ENCODE measurements around the gene ZBTB16.

Gene ZBTB16

DNA sequence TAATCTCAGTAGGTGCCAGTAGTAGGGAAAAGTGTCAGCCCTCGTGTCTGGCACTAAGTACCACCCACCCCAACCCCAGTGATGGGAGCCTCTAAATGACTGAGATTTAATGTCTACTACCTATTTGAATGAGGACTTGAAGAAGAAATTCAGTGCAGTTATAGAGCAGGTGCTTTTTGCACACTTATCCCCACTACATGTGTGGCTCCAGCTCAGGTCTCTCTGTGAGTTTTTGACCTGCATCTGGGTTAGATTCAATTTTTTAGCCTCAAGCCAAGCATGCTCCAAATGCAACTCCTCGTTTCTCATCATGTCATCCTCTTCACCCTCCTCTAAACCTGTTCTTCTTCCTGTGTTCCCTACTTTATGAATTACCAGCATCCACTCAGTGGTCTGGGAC, 211.8 kb downstream of the ZBTB16 start:
- DNase-seq, result no peak

- no peak for DNase-seq
Observed at GRCh38 chr11:114272311-114272710, 212.8 kb downstream of the ZBTB16 start.

- no peak for DNase-seq
Observed at GRCh38 chr11:114273071-114273470, 213.6 kb downstream of the ZBTB16 start.

- DNase-seq, result no peak
Observed at GRCh38 chr11:114273890-114274635, 214.6 kb downstream of the ZBTB16 start.

DNA sequence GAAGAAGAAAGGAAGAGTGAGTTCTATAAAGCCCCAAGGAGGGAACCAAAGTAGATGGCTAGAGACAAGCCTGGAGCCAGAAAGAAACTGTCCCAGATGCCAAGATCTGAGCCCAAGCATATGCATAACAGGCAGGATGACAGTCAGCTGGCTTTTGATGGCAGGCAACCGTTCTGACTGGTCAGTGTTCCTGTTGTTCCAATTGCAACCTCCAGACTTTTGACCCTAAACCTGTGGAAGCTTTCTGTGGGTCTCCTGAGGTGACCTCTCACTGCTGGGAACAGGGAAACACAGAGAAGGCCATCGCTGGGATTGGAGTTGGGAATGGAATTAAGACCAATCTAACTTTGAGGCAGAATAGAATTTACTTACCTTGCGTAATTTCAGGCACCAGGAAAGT, 215.1 kb downstream of the ZBTB16 start:
- no peak for DNase-seq

DNA sequence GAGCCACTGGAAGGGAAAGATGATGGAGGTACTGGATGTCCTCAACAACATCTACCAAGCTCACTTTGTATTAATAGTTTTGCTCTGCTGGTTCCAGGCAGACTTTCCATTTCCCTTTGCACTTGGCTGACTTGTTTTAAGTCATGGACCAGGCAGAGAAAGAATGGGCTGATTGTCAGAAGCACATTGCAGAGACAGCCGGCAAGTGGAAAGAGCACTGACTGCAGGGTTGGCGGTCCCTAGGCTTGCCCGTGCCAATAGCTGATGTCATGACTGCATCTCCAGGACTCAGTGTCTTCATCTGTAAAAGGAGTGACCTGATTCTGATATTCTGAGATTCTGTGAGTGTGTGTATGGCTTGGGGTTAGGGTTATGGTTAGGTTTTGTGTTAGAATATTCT, 215.8 kb downstream of the ZBTB16 start:
- no peak for DNase-seq

DNA sequence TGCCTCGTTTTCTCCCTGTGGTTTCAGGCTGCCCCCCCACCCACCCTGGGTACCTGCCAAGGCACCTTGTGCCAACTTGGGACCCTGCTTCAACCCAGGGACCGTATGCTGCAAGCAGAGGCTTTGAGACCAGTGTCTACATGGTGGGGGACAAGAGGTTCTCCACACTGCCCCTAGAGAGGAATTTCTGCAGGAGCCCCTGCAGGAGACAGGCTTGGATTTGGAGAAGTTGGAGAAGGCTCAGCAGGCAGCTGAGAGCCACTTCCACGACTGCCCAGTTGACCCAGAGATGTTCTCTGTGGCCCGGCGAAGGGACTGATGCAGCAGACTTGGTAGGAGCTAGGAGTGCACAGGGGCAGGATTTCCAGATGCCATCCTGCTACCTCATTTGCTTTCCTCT, 216.6 kb downstream of the ZBTB16 start:
- no peak for DNase-seq

DNA sequence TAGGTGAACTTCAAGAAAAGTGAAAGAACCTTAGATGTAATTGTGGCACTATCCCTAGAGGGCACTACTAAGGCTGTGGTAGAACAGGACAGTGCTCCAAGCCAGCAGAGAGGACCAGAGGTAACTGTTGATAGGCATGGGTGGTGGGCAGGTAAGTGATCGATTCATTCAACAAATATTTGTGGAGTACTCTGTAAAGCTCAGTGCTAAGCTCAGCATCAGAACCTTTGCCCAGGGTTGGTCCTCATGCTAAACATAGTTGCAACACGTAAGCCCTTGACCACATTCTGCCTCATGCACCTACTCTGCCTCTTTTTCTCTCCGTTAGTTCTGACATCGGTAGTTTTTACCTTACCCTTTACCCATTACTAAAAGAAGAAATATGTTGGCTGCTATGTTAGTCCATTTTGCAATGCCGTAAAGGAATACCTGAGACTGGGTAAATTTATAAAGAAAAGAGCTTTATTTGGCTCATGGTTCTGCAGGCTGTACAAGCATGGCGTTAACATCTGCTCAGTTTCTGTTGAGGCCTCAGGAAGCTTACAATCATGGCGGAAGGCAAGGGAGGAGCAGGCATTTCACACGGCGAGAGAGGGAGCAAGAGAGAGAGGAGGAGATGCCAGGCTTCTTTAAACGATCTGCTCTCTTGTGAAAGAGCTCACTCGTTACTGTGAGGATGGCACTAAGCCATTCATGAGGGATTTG, 218.3 kb downstream of the ZBTB16 start:
- DNase-seq, result no peak

DNA sequence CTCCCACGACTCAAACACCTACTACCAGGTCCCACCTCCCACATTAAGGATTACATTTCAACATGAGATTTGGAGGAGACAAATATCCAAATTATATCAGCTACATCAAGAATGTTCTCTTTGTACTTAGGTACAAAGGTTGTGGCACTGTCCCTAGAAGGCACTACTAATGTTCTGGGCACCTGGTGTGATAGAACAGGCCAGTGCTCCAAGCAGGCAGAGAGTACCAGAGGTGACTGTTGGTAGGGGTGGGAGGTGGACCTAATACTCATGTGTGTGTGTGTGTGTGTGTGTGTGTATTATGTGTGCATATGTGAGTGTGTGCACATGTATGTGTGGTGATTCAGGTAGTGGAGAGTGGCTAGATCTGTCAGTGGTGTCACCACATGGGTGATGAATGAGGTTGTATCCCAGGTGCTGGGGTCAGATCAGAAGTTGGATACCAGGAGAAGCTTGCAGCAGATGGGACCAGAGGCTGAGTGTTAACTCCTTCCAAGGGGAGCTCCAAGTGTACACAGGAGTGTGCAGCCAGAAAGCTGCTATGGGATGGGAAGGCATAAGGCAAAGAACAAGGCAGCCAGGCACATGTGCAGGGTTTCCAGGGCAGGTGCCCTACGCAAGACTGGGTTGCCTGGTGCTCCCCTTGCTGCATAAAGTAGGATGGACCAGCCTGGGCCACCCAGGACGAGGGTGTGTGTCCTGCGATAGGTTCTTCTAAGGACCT, 219.0 kb downstream of the ZBTB16 start:
- DNase-seq, result no peak

DNA sequence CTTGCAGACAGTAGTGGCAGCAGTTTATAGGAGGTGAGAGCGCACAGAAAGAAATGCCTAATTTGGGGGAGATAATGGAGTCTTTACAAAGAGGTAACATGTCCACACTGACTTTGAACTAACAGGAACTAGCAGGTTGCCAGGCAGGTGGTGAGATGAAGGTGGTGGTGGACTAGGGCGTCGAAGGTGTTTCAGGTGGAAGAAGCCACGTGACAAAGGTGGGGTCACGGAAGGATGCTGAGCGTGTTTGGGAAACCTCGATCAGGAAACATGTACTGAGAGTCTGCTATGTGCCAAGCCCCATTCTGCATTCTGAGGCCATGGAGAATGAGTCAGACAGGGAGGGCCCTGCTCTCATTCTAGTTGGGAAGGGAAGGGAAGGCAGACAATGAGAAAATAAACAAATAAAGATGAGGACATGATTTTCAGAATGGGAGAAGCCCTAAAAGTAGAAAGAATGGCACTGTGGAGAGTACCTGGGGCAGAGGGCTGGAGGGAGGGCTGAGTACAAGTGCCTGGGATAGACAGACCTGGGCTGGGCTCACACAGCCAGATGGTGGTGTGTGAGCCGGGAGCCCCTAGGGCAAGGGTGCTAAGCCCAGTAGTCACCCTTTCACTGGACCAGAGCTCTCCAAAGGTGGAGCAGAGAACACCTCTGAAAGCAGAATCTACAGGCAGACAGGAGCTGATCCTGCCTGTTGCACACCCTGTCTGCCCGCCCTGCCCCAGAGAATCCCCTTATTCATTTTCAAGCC, 220.5 kb downstream of the ZBTB16 start:
- no peak for DNase-seq

- DNase-seq, result peak in 3 of 6 experiments; percentile 5 to 39 (median 14)
Observed at GRCh38 chr11:114280696-114281095, 221.2 kb downstream of the ZBTB16 start.

- no peak for DNase-seq
Observed at GRCh38 chr11:114281388-114281956, 222.0 kb downstream of the ZBTB16 start.

DNA sequence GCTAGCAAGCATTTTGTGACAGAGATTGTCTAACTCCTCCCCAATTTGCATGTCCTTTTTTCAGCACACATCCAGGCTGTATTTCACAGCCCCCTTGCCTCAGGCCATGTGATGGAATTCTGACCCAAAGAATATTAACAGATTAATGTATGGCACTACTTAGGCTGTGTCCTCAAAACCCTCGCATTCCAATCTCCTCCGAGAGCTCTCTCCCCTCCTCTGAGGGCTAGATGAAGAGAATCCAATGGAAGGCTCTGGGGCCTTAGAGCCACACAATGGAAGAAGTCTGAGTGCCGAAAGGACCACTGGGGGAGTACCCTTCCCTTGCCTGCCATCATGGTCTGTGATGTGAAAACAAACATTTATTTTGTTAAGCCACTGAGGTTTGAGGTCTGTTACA, 223.0 kb downstream of the ZBTB16 start:
- no peak for DNase-seq

GRCh38 chr11:114283422-114283821, 223.9 kb downstream of the ZBTB16 start:
- DNase-seq, result no peak

GRCh38 chr11:114284021-114284420, 224.5 kb downstream of the ZBTB16 start:
- no peak for DNase-seq

DNA sequence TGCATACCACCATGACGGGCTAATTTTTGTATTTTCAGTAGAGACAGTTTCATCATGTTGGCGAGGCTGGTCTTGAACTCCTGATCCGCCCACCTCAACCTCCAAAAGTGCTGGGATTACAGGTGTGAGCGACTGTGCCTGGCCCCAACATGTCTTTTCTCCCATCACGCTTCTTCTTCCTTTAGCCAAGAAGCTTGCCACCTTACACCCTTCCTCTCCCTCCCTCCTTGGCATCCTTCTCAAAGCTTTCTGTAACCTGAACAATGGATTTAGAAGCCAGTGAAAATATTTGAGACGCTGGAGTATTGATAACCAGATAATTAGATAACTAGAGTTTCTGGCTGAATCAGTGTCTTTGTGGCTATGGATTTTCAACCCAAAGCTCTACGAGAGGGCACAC, 225.4 kb downstream of the ZBTB16 start:
- no peak for DNase-seq

- no peak for DNase-seq
Observed at GRCh38 chr11:114285599-114285998, 226.1 kb downstream of the ZBTB16 start.

GRCh38 chr11:114286229-114286628, 226.7 kb downstream of the ZBTB16 start:
- no peak for DNase-seq

- DNase-seq, result no peak
Observed at GRCh38 chr11:114287154-114287553, 227.6 kb downstream of the ZBTB16 start.

- no peak for DNase-seq
Observed at GRCh38 chr11:114288136-114288535, 228.6 kb downstream of the ZBTB16 start.

- DNase-seq, result no peak
Observed at GRCh38 chr11:114289779-114290178, 230.3 kb downstream of the ZBTB16 start.

DNA sequence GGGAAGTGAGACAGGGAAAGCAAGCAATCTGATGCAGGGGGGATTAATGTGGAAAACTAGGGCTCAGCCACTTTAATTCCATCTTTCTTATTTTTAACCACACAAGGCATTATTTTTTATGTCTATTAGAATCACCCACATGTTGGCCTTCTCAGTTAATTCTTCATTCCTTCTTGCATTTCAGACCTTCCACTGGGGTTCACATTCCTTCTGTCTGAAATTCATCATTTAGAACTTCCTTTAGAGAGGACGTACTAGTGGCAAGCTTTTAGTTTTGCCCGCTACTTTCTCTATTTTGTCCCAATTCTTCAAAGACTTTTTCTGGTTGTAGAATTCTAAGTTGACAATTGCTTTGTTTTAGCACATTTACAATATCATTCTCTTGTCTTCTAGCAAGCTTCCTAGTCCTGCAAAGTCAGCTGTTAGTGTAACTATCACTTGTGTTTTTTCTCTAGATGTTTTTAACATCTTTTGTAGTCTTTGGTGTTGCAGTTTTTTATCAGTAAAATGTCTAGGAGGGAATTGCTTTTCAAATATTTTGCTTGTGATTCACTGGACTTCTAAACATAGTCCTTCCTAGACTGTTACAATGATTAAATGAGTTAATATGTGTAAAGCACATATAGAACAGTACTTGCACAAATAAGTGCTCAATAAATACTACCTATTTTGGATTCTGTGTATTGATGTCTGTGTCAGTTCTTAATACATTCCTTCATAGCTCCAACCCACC, 231.2 kb downstream of the ZBTB16 start:
- DNase-seq, result no peak
